NOMO-1 treated with DMSO at 0.1 percent for 48 hours (cell line): Measurements from ENCODE around the gene TAAR1.

ENCODE experiments used
- DNase-seq: peaks from one replicate; lab custom pipeline; 2025; ENCODE audit not compliant: unreplicated experiment; lab: John Stamatoyannopoulos, UW

Gene TAAR1

GRCh38 chr6:132596201-132596600 is 62.8 kb downstream of the TAAR1 start:
- DNase-seq = no peak
